HG03097 (cell line): ENCODE data around the gene TLX2.

ENCODE experiments used
- ATAC-seq: cut with Tn5 transposase; IDR thresholded peaks from one replicate; pipeline ENCODE4 v1.9.1; 2021; ENCODE audit not compliant: unreplicated experiment, low FRiP score

Gene TLX2

DNA sequence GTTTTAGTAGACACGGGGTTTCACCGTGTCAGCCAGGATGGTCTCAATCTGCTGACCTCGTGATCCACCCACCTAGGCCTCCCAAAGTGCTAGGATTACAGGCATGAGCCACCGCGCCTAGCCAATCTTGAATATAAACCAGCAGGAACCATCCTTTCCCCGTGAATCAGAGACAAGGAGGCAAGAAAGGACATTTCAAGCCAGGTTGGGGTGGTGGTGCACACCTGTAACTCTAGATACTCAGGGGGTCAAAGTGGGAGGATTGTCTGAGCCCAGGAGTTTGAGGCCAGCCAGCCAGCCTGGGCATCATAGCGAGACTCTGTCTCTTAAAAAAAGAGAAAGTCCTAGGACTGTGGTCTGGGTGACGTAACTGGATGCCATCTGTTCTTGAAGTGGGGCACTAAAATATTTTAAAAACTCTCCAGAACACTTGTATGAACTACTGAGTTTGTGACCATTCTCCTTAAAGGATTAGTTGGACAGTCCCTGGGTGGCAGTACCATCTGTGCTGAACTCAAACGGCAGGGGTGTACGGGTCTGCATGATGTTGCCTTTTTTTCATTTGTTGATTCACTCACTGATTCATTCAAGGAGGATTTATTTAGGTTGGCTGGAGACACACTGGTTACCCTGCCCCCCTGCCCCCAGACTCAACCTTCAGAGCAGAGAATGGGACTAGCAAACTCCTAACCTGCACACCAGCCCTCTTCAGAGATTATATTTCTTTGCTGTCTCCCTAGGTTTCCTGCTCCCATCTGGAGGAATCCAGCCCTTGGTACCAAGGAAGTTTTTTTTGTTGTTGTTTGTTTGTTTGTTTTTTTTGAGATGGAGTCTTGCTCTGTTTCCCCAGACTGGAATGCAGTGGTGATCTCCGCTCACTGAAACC is 2.9 kb upstream of the TLX2 start:
- ATAC-seq: no peak

DNA sequence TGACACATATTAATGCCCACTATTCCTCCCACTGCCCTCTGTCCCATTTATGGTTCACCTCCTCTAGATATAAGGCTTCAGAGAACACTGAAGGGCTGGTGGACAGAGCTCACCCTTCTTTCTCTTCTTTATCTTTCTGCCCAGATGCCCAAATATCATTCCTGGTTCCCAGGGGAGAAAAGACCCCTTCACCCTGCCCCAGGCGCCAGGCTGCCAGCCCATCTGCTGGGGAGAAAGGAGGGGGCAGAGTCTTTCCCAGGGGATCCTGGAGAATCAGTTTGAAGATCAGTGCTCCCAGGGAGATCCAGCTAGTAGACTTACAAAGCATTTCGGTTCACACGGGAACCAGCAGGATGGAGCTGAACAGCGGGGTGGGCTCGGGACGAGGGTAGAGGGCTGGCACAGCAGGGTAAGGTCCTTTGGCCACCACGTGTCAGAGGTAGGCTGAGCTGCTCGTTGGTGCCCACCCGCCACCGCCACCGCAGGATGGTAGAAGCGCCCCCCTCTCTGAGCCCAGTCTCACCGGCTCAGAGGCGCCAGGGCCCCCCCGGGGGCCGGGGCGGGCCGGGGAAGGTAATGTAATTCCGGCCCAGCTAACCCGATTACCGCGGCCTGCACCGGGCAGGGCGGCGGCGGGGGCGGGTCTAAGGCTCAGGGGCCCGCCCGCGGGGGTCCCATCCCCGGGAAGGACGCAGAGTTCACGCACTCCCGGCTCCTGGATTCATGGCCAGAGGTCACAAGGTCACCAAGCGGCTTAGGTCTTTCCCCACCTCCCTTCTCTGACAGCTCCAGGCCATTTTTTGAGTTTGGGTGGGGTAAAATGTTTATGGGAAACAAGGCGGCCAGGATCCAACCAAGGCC is 1.3 kb upstream of the TLX2 start:
- ATAC-seq: no peak

DNA sequence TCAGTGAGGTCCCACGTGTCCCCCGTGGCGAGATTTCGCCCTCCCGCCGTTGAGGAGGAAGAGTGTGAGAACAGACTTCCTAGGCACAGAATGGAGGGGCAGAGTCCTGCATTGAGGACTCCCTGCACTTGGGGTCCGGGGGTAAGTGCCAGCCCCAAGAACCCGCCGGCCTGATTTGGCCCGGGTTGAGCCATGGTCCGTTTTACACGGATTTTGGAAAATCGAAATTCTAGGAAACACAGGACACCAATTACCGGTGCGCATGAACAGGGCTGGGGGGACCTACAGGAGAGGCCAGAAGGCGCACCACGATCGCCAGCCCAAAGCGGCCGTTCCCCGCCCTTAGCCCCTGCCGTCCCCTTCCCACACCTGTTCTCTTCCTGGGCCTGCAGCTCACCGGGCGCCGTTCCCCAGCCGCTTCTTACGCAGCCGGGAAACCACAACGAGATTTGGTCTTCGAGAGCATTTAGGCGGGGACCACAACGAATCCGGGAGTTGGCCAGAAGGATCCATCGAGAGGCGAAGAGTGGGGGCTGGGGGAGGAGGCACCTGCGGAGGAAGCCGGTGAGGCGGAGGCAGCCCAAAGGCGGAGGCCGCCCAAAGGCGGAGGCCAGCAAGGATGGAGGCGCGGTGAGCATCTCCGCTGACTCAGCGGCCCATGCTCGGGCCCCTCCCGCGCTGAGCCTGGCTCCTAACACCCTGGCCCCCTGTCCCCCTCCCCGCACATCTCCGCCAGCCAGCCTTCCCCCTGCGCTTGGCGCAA is 464 bp upstream of the TLX2 start:
- ATAC-seq: no peak

DNA sequence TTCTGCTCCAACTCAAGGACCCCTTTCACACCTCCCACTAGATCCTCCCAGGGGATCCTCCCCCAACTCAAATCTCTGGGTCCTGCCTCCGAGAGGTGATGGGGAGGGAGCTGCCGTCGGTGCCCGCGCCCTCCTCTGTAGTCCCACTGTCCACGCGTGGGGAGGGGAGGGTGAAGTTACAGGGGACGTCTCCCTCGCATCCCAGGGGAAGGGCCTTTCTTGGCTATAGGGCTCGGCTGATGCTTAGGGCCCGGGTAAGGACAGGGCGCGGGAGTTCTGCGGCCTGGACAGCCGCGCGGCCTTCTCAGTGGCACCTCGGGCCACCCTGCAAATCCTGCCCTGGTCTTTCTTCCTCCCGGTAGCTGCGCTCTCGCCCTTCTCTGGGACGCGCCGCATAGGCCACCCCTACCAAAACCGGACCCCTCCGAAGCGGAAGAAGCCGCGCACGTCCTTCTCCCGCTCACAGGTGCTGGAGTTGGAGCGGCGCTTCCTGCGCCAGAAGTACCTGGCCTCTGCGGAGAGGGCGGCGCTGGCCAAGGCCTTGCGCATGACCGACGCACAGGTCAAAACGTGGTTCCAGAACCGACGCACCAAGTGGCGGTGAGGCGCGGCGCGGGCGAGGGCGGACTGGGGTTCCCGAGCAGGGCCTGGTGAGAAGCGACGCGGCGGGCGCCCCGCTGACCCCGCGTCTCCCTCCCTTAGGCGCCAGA is 1.2 kb downstream of the TLX2 start:
- ATAC-seq: no peak

DNA sequence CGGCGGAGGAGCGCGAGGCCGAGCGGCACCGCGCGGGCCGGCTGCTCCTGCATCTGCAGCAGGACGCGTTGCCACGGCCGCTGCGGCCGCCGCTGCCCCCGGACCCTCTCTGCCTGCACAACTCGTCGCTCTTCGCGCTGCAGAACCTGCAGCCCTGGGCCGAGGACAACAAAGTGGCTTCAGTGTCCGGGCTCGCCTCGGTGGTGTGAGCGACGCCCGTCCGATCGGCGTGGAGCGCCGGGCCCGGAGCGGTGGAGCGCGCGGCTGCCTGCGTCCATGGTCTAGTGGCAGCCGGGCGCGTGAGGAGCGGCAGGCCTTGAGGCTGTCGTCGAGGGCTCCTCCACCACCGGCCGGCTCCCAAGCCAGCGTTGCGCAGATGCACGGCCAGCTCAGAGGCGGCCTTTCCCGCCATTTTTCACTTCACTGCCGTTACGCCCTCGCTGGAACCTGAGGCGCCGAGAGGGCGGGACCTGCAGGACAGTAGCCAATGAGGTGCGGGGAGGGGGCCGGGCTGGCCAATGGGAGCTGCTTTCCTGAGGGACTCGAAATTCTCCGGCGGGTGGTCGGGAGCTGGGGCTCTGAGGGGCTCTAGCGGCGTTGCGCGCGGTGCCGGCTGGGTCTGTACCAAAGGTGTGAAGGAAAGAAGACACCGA is 1.9 kb downstream of the TLX2 start:
- ATAC-seq: no peak

DNA sequence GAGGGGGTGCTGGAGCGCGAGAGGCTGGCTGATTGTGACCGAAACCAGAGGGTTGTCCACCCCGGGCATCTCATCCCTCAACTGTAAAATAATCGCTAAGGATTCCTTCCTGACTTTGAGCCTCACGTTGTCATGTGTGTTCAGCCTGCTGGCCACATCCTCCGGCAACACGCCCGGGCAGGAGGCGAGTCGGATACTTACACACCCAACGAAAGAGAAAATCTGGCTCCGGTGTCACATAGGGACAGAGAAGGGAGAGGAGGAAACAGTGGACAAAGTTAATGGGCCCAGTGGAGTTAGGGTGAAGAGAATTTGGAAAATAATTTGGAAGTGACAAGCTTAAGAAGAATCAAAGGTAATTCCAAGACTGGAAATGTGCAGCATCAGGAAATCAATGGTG is 2.4 kb downstream of the TLX2 start:
- no peak for ATAC-seq

DNA sequence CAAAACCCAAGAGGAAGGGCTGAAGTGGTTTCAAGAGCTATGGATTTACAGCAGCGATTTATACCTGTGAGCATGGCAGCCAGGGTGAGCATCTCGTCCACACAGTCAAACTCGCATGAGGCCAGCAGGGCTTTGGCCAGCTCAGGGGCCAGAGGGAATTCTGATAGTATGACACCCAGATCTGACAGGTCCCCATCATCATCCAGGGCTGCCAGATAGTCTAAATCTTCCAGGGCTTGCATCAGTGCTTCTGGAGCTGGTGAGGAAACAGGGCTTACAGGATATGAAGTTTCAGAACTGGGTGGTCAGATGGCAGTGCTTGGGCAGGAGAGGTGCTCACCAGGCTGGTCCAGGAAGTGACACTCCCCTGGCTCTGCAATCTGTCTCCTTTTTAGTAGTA is 8.3 kb downstream of the TLX2 start:
- no peak for ATAC-seq

DNA sequence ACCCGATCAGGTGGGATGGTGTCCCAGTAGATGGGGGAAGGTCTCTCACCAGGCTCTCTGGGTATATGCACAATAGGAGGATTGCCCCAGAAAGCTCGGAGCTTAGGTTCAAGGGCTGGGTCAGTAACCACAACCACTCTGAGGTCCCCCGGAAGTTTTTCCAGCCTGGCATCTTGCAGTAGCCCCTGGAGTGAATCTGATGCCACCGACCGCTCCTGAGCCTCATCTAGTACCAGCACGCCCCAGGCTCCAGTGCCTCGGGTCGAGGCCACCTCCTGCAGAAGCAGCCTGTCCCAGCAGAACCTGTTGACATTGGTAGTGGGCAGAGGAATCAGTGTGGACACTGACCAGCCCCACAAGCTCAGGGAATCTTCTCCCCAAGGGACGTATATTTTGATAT is 9.8 kb downstream of the TLX2 start:
- no peak for ATAC-seq

DNA sequence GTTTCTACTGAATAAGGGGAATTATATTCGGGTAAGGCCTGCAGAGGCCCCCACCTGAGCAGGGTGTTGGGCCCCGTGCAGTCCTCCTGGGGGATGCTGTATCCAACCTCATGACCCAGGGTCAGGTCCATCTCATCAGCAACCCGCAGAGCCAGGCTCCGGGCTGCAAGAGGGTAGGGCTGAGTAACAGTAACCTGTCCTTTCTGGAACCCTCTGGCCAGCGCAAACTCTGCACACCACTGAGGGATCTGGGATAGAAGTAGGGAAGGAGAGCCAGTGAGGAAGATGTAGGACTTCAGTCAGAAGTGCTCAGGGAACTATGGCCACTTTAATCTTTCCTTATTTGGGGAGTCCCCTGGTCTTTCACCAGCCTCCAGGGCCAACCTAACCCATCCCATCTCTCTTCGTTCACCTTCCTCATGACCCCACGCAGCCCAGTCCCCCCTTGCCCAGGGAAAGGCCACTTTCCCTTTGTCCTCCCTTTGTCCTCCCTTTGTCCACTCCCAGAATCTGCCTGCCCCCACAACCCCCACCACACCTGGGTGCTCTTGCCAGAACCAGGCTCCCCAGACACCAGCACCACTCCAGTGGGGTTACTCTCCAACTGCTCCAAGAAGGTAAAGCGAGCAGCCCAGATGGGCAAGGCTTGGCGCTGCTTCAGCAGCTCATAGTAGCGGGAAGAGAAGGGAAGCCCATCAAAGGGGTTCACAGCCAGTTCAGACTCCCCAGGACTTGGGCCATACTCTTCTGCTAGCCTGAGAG is 10.9 kb downstream of the TLX2 start:
- no peak for ATAC-seq

DNA sequence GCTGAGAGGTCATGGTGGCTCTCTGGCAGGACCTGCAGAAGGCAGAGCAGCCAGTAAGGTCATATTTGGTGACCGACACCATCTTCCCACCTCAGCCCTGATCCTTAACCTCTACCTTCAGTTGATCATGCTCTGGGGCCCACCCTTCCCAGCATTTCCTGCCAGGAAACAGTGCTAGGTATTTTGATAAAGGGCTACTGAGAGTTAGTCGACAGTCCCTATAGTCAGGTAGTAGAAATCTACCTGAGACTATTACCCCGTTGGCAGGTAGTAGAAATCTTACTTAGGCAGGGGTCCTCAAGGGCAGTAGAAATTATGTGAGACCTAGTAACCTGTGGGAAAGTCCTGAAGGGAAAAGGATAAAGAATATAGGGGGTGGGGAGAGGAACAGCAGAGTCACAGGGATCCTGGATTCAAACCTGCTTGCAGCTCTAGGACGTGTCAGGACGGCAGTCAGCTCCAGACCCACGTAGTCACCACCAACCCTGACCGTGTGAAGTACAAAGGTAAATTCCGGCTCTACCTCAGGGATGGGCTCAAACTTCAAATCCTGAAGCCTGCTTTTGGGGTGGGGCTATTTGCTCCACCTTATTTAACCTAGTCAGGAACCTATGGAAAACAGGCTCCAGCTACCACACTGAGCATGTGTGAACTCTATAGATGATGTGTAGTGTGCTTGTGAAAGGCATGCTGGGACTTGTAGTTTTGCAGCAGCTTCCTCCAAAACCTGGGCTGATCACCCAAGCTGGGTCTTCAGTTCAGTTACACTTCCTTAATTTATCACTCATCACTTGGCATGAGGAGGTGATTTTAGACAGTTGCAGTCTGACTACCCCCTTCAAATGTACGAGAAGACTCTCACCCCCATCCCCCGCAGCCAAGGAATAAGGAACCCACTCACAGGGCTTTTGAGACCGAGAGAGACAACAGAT is 11.7 kb downstream of the TLX2 start, which contains the start of gene DQX1:
Gene DQX1 (minus strand): TSS at position 515 of the 932 bp plus-strand sequence. CDS start 502 bp downstream, at position 13.
- ATAC-seq: no peak

DNA sequence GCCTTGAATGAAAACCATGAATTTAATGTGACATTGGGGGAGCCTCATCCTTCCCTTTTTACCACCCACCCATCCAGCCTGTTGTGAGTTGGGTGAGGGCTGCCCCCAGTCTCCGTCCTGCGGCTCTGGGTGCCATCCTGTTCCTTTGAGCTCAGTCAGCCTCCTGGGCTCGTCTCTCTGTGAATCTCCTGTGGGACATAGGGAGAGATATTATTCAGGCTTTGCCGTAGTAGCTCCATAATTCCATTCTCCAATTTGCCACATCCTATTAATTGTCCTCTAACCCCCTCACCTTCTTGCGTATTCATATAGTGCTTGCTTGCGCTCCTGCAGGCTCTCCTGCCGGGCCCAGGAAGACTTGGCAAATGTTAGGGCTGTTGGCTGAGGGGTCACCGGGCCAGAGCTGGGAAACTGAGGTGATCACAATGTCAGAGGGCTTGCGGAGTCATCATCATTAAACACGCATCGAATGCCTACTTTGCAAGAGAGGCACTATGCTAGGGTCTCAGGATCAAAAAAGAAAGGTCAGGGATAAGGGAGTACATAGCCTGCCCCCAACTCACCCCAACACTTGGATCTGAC is 12.5 kb downstream of the TLX2 start:
- ATAC-seq: no peak

DNA sequence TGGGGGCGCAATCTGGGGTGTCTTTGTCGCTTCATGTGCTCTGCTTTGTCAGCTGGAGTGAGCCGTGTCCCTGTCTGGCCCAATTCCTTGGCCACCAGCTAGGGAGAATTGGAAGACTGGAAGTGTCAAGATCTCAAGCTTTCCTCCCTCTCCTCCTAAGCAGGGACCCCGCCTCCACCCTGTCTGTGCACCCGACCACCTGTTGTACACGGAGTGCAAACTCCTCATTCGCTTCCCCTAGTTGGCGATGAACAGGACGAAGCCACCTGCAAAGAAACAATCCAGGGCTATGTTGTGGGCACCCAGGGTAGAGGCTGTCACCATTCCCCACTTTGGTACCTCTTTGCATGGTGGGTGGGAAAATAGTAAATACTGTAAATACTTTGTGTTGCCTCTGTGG is 13.5 kb downstream of the TLX2 start:
- ATAC-seq: no peak

DNA sequence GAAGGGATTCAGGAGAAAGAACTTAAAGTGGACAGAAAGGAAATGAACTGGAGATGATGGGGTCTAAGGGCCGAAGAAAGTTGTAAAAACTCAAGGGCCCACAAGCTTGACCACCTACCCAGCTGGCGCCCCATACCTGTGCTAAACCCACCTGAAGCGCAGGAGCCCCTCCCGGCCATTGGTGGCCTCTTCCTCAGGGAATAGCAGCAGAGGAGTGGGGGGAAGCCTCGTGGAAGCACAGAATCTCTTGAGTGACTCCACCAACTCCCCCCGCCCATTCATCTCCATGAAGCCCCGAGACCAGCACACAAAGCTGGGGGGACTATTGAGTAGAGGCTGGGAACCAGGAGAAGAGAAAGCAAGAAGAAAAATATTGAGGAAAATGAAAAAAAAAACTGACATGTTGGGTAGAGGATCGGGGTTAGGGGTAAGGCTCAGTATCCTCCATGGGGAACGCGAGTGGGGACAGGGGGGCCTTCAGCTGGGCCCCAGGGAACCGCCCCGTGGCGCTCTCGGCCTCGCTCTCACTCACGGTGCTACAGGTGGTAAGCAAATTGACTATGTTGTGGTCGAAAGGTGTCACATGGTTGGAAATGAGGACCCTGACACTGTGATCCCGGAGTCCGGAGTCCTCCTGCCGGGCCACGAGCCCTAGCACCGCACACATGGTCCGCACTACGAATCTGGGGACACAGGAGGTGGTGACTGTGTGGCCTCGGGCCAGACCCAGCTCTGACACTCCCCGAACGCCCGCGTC is 14.5 kb downstream of the TLX2 start:
- peak; percentile 5 for ATAC-seq

DNA sequence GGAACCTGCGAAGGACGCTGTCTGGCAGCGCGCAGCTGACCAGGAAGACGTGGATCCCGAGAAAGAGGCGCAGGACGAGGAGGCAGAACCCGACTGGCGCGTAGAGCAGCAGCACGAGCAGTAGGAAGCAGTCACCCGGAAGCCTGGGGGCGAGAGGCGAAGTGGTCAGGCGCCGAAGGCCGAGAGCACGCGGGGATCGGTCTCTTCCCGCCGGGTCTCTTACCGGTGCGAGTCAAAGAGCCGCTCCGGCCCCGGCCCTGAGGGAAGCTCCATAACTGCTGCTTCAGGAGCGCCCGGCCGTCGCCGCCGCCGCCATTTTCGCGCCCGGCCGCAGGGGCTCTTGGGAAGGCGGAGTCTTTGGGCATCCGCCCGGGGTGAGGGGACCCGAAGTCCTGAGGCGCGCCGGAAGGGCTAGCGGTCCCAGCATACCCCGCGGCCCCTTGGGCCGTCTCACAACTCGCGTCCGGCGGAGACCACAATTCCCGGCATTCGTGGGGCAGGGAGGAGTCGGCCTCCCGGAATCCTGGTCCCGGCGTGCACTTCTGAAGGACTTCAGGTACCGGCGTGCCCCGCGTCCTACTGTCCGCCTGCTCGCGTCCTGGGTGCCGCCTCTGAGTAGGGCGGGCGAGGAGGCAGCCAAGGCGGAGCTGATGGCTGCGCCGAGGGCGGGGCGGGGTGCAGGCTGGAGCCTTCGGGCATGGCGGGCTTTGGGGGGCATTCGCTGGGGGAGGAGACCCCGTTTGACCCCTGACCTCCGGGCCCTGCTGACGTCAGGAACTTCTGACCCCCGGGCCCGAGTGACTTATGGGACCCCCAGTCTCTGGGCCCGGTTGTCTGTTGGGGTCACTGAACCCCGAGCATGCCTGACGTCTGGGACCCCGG is 15.3 kb downstream of the TLX2 start, which contains the start of the genes AUP1 and HTRA2:
Gene AUP1 (minus strand): TSS at position 350 of the 882 bp plus-strand sequence. CDS start 77 bp downstream, at position 273.
Gene HTRA2 (plus strand): TSS at position 577 of the 882 bp plus-strand sequence. CDS start 74 bp downstream, at position 651.
- peak; percentile 70 for ATAC-seq
